HG02840 (cell line): Measurements from ENCODE around the gene NFIA.

Experiments
- ATAC-seq: cut with Tn5 transposase; IDR thresholded peaks from one replicate; pipeline ENCODE4 v1.9.1; 2021; ENCODE audit warnings: mild to moderate bottlenecking, moderate library complexity, moderate number of reproducible peaks; ENCODE audit not compliant: unreplicated experiment, low FRiP score

The NFIA gene

DNA sequence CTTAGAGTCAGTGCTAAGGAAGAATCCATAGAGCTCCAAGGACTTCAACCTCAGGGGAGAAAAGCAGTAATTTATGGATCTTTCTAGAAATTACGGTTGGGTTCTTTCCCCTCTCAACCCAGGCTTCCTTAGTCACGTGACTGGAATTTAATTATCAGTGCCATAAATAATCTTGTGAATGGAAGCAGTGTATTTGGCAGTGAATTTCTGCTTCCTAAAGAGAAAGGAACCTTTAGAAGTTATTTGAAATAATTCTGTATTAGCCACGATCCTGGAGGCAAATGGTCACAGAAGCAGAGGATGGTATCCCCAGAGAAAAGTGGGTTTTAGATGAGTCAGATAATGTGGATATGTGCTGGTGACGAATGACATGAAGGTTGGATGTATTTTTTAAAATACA, 89.6 kb downstream of the NFIA start:
- ATAC-seq: no peak

- no peak for ATAC-seq
These were observed 90.8 kb downstream of the NFIA start for GRCh38 chr1:61173118-61173517.

GRCh38 chr1:61174060-61174795, 91.9 kb downstream of the NFIA start:
- ATAC-seq: no peak

DNA sequence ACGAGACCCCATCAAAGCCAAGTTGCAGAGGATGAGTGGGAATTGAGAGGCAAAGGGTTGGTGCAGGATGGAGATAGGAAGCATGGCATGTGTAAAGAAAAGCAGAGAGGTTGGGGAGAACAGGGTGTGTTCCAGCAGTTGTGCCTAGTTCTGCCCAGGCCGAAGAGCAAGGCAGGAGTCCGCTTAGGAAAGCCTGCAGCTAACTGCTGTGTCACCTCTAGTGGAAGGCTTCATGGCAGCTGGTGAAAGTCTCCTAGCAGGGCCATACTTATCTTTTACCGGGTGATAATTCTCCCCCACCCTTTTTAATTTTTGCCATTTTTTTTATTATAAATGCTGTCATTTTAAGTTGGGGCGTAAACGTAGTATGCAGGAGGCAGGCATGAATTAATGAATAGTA, 93.6 kb downstream of the NFIA start:
- ATAC-seq: no peak

DNA sequence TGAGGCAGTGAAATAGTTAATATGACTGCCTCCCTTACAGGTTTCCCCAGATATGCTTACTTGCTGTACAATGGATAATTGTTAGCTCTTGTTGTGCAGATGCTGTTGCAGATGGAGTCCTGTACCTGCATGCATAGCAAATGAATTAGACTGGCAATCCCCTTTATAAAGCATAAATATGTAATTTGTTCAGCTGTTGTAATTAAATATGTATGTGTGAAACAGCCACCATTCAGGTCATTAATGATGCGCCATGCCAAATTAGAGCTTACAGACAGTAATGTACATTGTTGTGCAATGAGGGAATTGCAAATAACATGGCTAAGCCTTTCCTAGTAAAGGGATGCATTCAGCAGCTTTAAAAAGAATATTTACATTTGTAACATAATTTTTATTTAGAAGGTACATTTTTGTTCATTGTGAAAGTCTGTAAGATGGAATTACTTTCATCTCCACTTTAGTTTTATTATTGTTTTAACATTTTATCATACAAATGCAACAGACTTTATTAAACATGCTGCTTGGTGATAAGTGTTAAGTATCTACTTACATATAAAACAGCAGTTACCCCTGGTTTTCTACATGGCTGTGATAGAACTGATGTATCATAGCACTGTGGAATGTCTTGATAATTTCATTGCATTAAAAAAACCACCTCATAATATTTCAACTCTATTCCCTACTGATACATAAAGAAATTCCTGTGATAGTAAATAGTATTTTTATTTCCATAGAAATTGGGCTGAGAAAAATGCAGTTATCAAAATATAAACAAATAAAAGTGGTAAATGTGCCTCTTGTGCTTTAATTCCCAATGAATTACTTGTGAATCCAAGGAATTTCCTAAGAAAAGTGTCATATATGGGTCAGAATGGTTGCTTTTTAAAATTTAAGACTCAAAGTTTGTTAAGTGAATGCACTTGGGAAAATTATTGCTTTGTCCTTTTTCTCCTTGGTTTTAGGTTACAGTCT, 99.0 kb downstream of the NFIA start:
- ATAC-seq: no peak

- ATAC-seq: no peak
These were observed 99.7 kb downstream of the NFIA start for GRCh38 chr1:61182049-61182448.

DNA sequence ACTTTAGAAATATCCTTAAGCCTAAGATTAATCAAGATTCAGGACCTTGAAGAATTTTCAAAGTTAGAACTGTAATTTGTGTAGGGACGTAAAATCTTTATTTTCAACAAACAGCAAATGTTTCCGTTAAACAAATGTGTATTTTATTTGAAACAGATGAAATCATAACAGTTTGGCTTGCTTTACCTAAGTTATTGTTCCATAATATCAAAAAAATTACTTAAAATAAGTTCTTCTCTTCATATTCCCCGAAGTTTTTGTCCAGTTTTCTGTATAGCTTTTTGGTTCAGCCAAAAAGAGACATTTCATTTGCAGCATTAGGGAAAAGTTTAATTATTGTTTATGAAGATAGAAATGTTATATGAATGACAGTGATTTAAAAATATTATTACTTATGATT, 100.1 kb downstream of the NFIA start:
- no peak for ATAC-seq

- no peak for ATAC-seq
These were observed 101.2 kb downstream of the NFIA start for GRCh38 chr1:61183471-61184039.

DNA sequence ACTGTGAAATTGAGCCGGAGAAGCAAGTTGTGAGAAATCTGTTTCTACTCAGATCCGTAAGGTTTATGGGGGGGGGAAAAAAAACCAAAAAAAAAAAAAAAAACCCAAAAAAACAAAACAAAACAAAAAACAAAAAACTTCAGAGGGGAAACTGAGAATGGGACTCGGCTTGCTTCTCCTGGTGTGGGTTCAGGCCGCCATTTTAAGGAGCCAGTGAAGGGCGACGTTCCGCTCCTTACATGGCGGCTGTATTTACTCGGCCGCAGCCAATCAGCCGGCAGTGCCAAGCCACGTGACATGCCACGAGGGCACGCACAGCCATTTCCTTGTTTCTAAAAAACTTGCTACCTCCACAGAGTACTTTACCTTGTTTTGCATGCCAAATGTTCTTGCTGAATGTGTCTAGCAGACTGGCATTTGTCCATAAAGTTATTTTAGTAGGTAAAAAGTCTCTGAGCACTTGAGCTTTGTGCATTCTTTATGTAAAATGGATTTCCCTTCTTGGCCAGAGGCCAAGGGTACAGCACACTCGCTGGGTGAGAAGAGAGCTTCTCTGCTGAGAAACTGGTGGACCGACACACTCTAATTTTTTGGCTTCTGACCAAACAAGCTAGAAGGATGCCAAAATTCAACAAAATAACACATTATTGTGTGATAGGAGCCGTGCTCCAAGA, 101.8 kb downstream of the NFIA start:
- no peak for ATAC-seq

GRCh38 chr1:61184714-61185106, 102.3 kb downstream of the NFIA start:
- no peak for ATAC-seq

GRCh38 chr1:61186753-61187152, 104.4 kb downstream of the NFIA start:
- no peak for ATAC-seq

- ATAC-seq: no peak
These were observed 105.2 kb downstream of the NFIA start for GRCh38 chr1:61187352-61188086.

- no peak for ATAC-seq
These were observed 107.8 kb downstream of the NFIA start for GRCh38 chr1:61190153-61190552.

DNA sequence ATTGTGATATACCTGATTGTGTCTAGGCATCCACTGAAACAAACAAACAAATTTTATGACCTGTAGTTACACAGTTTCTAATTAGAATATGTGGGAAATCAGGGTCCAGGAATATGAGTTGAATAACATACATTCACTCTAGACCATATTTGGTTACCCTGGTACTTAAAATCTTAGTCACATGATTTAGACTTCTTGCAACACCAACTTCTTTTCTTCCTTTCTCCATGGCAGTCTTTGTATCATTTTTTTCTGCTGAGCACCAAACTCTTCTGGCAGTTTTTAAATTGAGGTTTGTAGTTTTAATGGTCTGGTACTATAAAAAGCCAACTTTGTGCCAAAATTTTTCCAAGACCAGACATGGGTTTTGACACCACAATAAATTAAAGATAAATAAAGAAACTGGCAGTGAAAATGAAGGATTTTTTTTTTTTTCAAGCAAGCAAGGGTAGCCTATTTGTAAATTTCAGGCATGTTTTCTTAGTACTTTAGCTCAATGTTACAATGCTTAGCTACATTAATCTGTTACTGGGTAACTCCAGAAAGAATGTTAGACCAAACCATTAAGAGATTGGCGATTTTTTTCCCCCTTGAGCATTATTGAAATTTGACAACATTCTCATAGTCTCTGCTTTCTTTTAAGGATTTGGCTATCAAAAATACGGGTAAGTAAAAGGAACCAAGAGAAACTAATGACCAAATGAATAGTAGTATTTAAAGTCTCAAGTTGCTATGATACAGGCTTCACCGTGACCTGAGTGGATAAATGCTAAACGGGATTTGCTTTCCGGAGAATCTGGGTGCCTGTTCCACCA, 108.5 kb downstream of the NFIA start:
- no peak for ATAC-seq

DNA sequence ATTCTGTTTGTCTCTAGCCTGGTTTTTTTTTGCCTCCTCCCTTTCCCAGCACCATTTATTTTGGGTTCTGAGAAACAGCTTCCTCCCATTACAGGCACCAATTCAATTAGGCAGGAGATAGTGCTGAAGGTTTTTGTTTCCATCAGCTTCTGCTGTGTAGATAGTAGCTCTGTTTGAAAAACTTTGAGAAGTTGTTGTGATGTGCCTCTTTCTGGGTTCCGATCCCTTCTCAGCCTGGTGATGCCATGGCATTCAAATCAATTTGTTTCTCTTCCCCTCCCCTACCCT, 109.0 kb downstream of the NFIA start:
- no peak for ATAC-seq

DNA sequence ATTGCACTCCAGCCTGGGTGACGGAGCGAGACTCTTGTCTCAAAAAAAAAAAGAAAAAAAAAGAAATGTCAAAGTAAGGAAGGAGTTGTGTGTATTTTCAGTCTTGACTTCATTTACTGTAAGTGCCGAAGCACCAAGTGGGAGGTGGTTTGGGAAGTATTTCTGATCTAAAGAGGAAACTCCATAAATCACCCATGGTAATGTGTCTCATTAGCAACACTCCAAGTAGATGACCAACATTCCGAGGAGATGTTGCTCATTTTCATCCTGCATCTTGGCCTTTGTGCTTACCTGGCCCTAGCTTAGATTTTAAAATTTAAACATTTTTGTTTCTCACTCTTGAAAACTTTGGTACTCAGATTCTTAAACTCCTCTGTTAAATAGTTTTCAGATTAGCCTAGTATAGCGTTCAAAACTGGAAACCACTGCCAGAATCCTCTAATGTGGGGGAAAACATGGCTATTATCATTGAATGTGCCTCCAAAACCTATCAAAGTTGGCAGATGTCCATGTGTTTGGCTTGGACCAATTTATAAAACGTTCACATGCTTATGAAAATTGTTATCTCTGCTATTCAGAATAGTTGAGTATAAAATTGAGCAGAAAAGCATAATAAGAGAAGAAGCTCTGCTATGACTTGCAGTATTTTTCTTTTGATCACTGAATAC, 110.4 kb downstream of the NFIA start:
- no peak for ATAC-seq

DNA sequence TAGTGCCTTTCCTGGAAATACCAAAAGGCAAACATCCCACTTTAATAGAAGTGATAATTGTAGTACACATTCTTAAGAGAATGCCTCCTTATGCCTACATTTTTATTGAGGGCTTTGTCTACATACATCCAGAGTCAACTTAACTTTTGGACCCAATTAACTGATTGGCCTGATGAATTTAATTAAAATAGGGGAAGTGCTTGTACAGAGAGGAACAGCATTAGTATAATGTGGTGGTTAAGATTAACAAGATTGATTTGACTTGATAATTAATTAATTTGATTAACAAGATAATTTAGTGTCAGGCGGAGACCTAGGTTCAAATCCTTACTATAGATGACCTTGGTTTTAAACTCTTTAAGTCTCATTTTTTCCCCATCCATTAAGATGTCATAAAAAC, 111.4 kb downstream of the NFIA start:
- no peak for ATAC-seq

DNA sequence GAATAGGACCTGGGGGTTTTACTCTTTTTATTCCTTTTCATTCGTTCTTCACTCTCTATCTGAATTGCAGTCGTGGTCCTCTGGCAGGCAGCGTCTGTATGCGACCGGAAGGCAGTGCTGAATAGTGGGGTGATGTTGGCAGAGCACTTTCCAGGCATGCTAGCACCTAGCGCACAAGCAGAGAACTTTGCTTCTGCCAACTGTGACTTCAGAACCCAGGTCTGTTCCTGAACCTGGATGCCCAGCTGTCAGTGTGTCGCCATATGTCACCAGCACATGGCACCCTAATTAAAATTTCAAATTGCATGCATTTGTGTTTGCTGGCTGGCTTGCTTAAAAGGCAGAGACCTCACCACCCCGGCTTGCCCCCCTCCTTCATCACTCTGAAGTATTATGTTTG, 116.2 kb downstream of the NFIA start:
- no peak for ATAC-seq

GRCh38 chr1:61201035-61201434, 118.7 kb downstream of the NFIA start:
- no peak for ATAC-seq
